DND-41 (cell line): ENCODE results near the gene TBC1D26.

Experiments
- ATAC-seq: fragments of 200-7000 bp; cut with Tn5 transposase; 3 replicates; pipeline ENCODE4 v1.9.1; 2021; ENCODE audit warnings: low read depth; ENCODE audit not compliant: insufficient read depth
- DNase-seq: peaks from one replicate; pipeline ENCODE4 v3.0.0-alpha.2; 2020
- H2AFZ ChIP-seq: 2 replicates; pipeline ENCODE4 v1.6.0; 2012; ENCODE audit warnings: low read depth, low read length
- H3K27ac ChIP-seq: 2 replicates; pipeline ENCODE4 v1.5.1; 2012; ENCODE audit warnings: low read length, inconsistent platforms
- H3K27me3 ChIP-seq: fragments of 200-600 bp; sonication (generic); 2 replicates; pipeline ENCODE4 v1.6.0; 2012; ENCODE audit warnings: low read length, mild to moderate bottlenecking, inconsistent platforms; ENCODE audit not compliant: insufficient read depth, poor library complexity
- H3K36me3 ChIP-seq: 2 replicates; pipeline ENCODE4 v1.5.1; 2012; ENCODE audit warnings: low read length, inconsistent platforms; ENCODE audit not compliant: insufficient read depth
- H3K4me1 ChIP-seq: 2 replicates; pipeline ENCODE4 v1.5.1; 2012; ENCODE audit warnings: mild to moderate bottlenecking, low read length; ENCODE audit not compliant: insufficient read depth
- H3K4me2 ChIP-seq: 2 replicates; pipeline ENCODE4 v1.6.0; 2012; ENCODE audit warnings: mild to moderate bottlenecking, moderate library complexity, low read length, inconsistent platforms; ENCODE audit not compliant: insufficient read depth
- H3K4me3 ChIP-seq, 2 experiments: fragments of 200-600 bp in 1 of 2; shearing (Covaris generic) in 1 of 2; 2 replicates each; pipeline ENCODE4 v1.5.1; 2012 to 2016; ENCODE audit warnings: inconsistent platforms in 2 of 2, low read length in 2 of 2, mild to moderate bottlenecking in 2 of 2, low read depth in 1 of 2, moderate library complexity in 1 of 2
- H3K79me2 ChIP-seq: 2 replicates; pipeline ENCODE4 v1.6.0; 2012; ENCODE audit warnings: low read length, inconsistent platforms; ENCODE audit not compliant: insufficient read depth
- H3K9ac ChIP-seq: 2 replicates; pipeline ENCODE4 v1.6.0; 2012; ENCODE audit warnings: low read depth, mild to moderate bottlenecking, inconsistent platforms, low read length, moderate library complexity
- H3K9me3 ChIP-seq: 2 replicates; pipeline ENCODE4 v1.5.1; 2012; ENCODE audit warnings: low read length, moderate library complexity, mild to moderate bottlenecking, inconsistent platforms; ENCODE audit not compliant: insufficient read depth, severe bottlenecking
- H4K20me1 ChIP-seq: 2 replicates; pipeline ENCODE4 v1.6.0; 2012; ENCODE audit warnings: low read length; ENCODE audit not compliant: insufficient read depth
- EZH2 ChIP-seq: IDR thresholded peaks from 3 replicates; pipeline ENCODE4 v1.6.1; 2012; ENCODE audit warnings: borderline replicate concordance, low read depth, mild to moderate bottlenecking, moderate library complexity, low read length, inconsistent platforms; ENCODE audit not compliant: severe bottlenecking
- TF ChIP-seq, protein P1 (sequence below): IDR thresholded peaks from 2 replicates; pipeline ENCODE4 v1.5.1; 2012; ENCODE audit warnings: borderline replicate concordance, low read length, moderate library complexity, mild to moderate bottlenecking; ENCODE audit not compliant: poor library complexity, severe bottlenecking; ENCODE audit errors: extremely low read depth

TBC1D26 gene

DNA sequence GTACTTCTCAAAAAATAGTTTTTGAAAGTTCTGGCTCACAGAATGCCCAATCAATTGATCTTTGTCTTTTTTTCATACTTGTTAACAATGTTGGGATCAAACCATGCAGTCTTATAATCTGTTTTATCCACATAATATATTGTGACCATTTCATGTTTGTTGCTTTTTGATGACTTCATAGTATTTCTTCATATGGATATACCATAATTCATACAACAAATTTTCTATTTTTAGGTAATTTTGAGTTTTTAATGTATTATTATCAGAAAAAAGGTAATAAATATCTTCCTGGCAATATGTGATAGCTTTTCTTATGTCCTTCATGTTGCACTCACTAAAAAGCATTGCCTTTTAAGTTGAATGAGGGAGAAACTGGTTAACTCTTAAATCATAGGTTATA, 44.8 kb downstream of the TBC1D26 start:
- H3K4me1 ChIP-seq, result no peaks in the 10 kb centered on the region
- ATAC-seq (no peak), DNase-seq (no peak)
- H3K9me3 ChIP-seq, result peaks cover 9% of the 10 kb centered on the region
- no peak for TF ChIP-seq EZH2
- TF ChIP-seq, protein P1, sequence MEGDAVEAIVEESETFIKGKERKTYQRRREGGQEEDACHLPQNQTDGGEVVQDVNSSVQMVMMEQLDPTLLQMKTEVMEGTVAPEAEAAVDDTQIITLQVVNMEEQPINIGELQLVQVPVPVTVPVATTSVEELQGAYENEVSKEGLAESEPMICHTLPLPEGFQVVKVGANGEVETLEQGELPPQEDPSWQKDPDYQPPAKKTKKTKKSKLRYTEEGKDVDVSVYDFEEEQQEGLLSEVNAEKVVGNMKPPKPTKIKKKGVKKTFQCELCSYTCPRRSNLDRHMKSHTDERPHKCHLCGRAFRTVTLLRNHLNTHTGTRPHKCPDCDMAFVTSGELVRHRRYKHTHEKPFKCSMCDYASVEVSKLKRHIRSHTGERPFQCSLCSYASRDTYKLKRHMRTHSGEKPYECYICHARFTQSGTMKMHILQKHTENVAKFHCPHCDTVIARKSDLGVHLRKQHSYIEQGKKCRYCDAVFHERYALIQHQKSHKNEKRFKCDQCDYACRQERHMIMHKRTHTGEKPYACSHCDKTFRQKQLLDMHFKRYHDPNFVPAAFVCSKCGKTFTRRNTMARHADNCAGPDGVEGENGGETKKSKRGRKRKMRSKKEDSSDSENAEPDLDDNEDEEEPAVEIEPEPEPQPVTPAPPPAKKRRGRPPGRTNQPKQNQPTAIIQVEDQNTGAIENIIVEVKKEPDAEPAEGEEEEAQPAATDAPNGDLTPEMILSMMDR, result no peak
- H3K27me3 ChIP-seq, result no peaks in the 10 kb centered on the region
- H4K20me1 ChIP-seq, result no peaks in the 10 kb centered on the region
- H3K36me3 ChIP-seq, result no peaks in the 10 kb centered on the region
- no peak overlapping the region for H3K9ac ChIP-seq
- H3K27ac ChIP-seq, result no peak overlapping the region
- H3K4me2 ChIP-seq, result no peak overlapping the region
- H2AFZ ChIP-seq, result no peak overlapping the region
- H3K79me2 ChIP-seq, result no peaks in the 10 kb centered on the region
- H3K4me3 ChIP-seq, result no peak overlapping the region

DNA sequence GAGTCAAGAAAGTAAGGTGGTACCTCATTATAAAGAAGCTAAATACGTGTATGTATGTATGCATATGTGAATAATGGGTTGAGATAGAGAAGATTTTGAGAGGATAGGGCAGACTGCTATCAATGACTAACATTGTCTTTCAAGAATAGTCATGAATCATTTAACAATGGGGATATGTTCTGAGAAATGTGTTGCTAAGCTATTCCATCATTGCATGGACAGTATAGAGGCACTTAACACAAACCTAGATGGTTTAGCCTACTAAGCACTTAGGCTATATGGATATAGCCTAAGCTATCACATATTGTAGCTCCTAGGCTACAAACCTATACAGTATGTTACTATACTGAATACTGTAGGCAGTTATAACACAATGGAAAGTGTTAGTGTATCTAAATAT, 45.2 kb downstream of the TBC1D26 start:
- no peak for ATAC-seq
- Histone ChIP-seq H3K27ac (no peak overlapping the region), H3K36me3 (no peaks in the 10 kb centered on the region), H2AFZ (no peak overlapping the region), H3K79me2 (no peaks in the 10 kb centered on the region), H3K4me1 (no peaks in the 10 kb centered on the region), H3K4me2 (no peak overlapping the region), H3K27me3 (no peaks in the 10 kb centered on the region), H4K20me1 (no peaks in the 10 kb centered on the region), H3K9ac (no peak overlapping the region), H3K9me3 (peaks cover 9% of the 10 kb centered on the region), H3K4me3 (no peak overlapping the region)
- TF ChIP-seq, protein P1, result no peak
- no peak for TF ChIP-seq EZH2
- no peak for DNase-seq

DNA sequence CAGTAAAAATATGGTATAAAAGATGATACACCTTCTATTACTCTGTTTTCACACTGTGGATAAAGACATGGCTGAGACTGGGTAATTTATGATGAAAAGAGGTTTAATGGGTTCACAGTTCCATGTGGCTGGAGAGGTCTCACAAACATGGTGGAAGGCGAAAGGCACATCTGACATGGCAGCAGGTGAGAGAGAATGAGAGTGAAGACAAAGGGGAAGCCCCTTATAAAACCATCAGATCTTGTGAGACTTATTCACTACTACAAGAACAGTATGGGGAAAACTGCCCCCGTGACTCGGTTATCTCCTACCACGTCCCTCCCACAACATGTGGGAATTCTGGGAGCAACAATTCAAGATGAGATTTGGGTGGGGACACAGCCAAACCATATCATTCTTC, 45.6 kb downstream of the TBC1D26 start:
- Histone ChIP-seq H3K9ac (no peak overlapping the region), H3K36me3 (no peaks in the 10 kb centered on the region), H4K20me1 (no peaks in the 10 kb centered on the region), H3K4me2 (no peak overlapping the region), H3K4me3 (no peak overlapping the region), H3K9me3 (peaks cover 9% of the 10 kb centered on the region), H3K4me1 (no peaks in the 10 kb centered on the region), H3K79me2 (no peaks in the 10 kb centered on the region), H3K27me3 (no peaks in the 10 kb centered on the region), H3K27ac (no peak overlapping the region), H2AFZ (no peak overlapping the region)
- no peak for ATAC-seq
- DNase-seq, result no peak
- TF ChIP-seq, protein P1, result no peak
- no peak for TF ChIP-seq EZH2

DNA sequence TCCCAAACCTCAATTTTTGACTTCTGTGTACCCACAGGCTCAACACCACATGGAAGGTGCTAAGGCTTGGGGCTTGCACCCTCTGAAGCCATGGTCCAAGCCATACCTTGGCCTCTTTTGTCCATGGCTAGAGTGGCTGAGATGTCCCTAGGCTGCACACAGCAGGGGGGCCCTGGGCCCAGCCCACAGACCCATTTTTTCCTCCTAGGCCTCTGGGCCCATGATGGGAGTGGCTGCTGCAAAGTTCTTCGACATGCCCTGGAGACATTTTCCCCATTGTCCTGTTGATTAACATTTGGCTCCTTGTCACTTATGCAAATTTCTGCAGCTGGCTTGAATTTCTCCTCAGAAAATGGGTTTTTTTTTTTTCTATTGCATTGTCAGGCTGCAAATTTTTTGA, 47.0 kb downstream of the TBC1D26 start:
- Histone ChIP-seq H3K9me3 (peaks cover 9% of the 10 kb centered on the region), H3K27ac (no peak overlapping the region)
- TF ChIP-seq, protein P1, result no peak
- TF ChIP-seq EZH2, result no peak

More for the DNA sequence above, 47.0 kb downstream of the TBC1D26 start:
- Histone ChIP-seq H3K4me2 (no peak overlapping the region), H3K79me2 (no peaks in the 10 kb centered on the region), H3K27me3 (no peaks in the 10 kb centered on the region), H3K36me3 (no peaks in the 10 kb centered on the region), H4K20me1 (no peaks in the 10 kb centered on the region), H3K4me3 (no peak overlapping the region), H3K9ac (no peak overlapping the region), H3K4me1 (no peaks in the 10 kb centered on the region), H2AFZ (no peak overlapping the region)
- no peak for ATAC-seq
- DNase-seq, result no peak
